Panc1 (cell line): ENCODE measurements around the gene ITGA2B. TPM values are rescaled to one million over a fixed set of nuclear protein-coding genes. Genes with fewer than 3 reads are reported as not detected.
A peak's percentile ranks its signal among the peaks of the same experiment; 100 is the strongest.

ENCODE experiments used
- ATAC-seq: fragments of 200-7000 bp; cut with Tn5 transposase; 2 replicates; pipeline ENCODE4 v1.9.1; 2020; ENCODE audit warnings: mild to moderate bottlenecking, moderate library complexity
- Bru-seq: library from RNA; stranded (reverse); fragments of 400-500 nt; gene quantifications from one replicate; lab custom pipeline; 2021; lab: Mats Ljungman, UMichigan
- BruChase-seq, 2 experiments: library from RNA; stranded (reverse); fragments of 400-500 nt; gene quantifications; one replicate each; lab custom pipeline; 2021; lab: Mats Ljungman, UMichigan
- BruUV-seq: library from RNA; stranded (reverse); fragments of 400-500 nt; replicated peaks from 2 replicates; lab custom pipeline; 2021; lab: Mats Ljungman, UMichigan
- CTCF ChIA-PET: fragments of 300-600 bp; sonication (Branson Sonifier 250); formaldehyde crosslinking; loops from one replicate; lab custom pipeline; 2022; ENCODE audit warnings: antibody characterized with exemption; lab: Charles Lee
- POLR2A ChIA-PET: fragments of 300-600 bp; sonication (Branson Sonifier 250); formaldehyde crosslinking; loops from one replicate; lab custom pipeline; 2022; ENCODE audit warnings: antibody characterized with exemption; lab: Charles Lee
- DNase-seq: peaks from one replicate; pipeline ENCODE4 v3.0.0-alpha.2; 2010; ENCODE audit warnings: low read depth, low spot score
- H3K27ac ChIP-seq: 2 replicates; pipeline ENCODE4 v1.5.1; 2011; ENCODE audit warnings: mild to moderate bottlenecking, low read length, inconsistent platforms
- H3K27me3 ChIP-seq: fragments of 200-500 bp; sonication (Bioruptor generic); 2 replicates; pipeline ENCODE4 v1.6.0; 2014; ENCODE audit warnings: low read length, inconsistent platforms; ENCODE audit not compliant: control insufficient read depth, insufficient read depth
- H3K36me3 ChIP-seq: fragments of 200-500 bp; sonication (Bioruptor generic); 2 replicates; pipeline ENCODE4 v1.5.1; 2014; ENCODE audit warnings: inconsistent platforms, mild to moderate bottlenecking, low read length, moderate library complexity; ENCODE audit not compliant: control insufficient read depth, insufficient read depth
- H3K4me1 ChIP-seq: 2 replicates; pipeline ENCODE4 v1.5.1; 2011; ENCODE audit warnings: inconsistent platforms, mild to moderate bottlenecking, low read length, moderate library complexity; ENCODE audit not compliant: control insufficient read depth, insufficient read depth
- H3K4me3 ChIP-seq, 2 experiments: 2 replicates each; pipeline ENCODE4 v1.5.1; 2011 to 2012; ENCODE audit warnings: low read depth in 2 of 2, low read length in 2 of 2, mild to moderate bottlenecking in 2 of 2, inconsistent platforms in 1 of 2, moderate library complexity in 1 of 2
- H3K9me3 ChIP-seq: fragments of 200-500 bp; sonication (Bioruptor generic); 2 replicates; pipeline ENCODE4 v1.5.1; 2014; ENCODE audit warnings: low read depth, mild to moderate bottlenecking, inconsistent platforms, low read length, moderate library complexity; ENCODE audit not compliant: control insufficient read depth, insufficient read depth
- POLR2AphosphoS5 ChIP-seq: IDR thresholded peaks from 2 replicates; pipeline ENCODE4 v1.6.1; 2012; ENCODE audit warnings: mild to moderate bottlenecking, low read depth, low read length, moderate library complexity
- SIN3A ChIP-seq: IDR thresholded peaks from 2 replicates; pipeline ENCODE4 v1.6.1; 2012; ENCODE audit warnings: low read depth, mild to moderate bottlenecking, low read length, moderate library complexity, borderline replicate concordance; ENCODE audit not compliant: insufficient read depth
- TCF7L2 ChIP-seq: IDR thresholded peaks from 2 replicates; pipeline ENCODE4 v1.6.1; 2011; ENCODE audit warnings: mild to moderate bottlenecking, low read depth, low read length, inconsistent platforms
- in situ Hi-C: cut with HindIII; loops from 2 replicates; pipeline ENCODE4 v1.10.0; 2016; ENCODE audit warnings: low sequenced_read_pairs, low pct_unique_long_range_greater_than_20kb
- intact Hi-C: fragments of 100-400 bp; cut with micrococcal nuclease; formaldehyde crosslinking; loops from one replicate; pipeline ENCODE4 v1.10.0; 2022; ENCODE audit not compliant: unreplicated experiment
- long read RNA-seq: library from polyadenylated mRNA; unstranded; transcript quantifications from one replicate; pipeline ENCODE4 v2.0.0, GENCODE V29; 2021; ENCODE audit not compliant: unreplicated experiment
- polyA plus RNA-seq: library from polyadenylated mRNA; unstranded; fragments of >200 nt; gene quantifications from one replicate; pipeline ENCODE4 v1.2.1, GENCODE V29; 2012; ENCODE audit warnings: missing spikeins; ENCODE audit not compliant: insufficient read length
- total RNA-seq: library from RNA; stranded (reverse); gene quantifications from one replicate; pipeline ENCODE4 v1.2.1, GENCODE V29; 2021; ENCODE audit not compliant: unreplicated experiment
- TF ChIP-seq, protein P1 (sequence below), 2 experiments: IDR thresholded peaks; 2 replicates each; pipeline ENCODE4 v1.6.1; 2011 to 2012; ENCODE audit warnings: low read depth in 2 of 2, control low read depth in 1 of 2, low read length in 1 of 2, mild to moderate bottlenecking in 1 of 2, moderate library complexity in 1 of 2; ENCODE audit not compliant: insufficient read depth in 1 of 2
- TF ChIP-seq, protein P2 (sequence below): fragments of 450-650 bp; IDR thresholded peaks from 2 replicates; pipeline ENCODE4 v1.5.1; 2017; ENCODE audit warnings: mild to moderate bottlenecking

Gene ITGA2B
- 2.4 TPM for total RNA-seq
- 2.1 TPM for polyA plus RNA-seq
- percentile 36 among the genes with signal in this experiment for Bru-seq, nascent RNA
- BruChase-seq, experiment 1, labeled RNA remaining after a 2-hour chase, result percentile 37 among the genes with signal in this experiment
- BruChase-seq, experiment 2, labeled RNA remaining after a 6-hour chase, result percentile 34 among the genes with signal in this experiment
- long read RNA-seq, partial matches to known transcripts, result 0 of 3 reads
- long read RNA-seq, other reads (novel, unspliced or antisense), result 3 of 3 reads

DNA sequence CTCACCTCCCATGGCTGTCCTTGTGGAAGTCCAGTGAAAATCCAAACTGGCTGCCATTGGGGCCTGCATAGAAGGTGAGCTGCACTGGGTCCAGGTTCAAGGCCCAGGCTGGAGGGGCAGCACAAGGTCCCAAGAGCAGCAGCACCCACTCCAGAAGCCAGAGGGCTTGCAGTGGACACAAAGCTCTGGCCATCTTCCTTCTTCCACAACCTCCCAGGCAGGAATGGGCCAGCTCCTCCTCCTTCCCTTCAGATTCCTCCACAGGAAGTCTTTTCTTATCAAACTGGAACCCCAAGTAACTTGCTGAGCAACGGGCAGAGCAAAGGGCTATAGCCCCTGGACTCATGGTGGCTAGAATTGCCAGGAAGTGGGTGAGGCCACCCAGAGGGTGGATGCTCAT, at the start of gene ITGA2B:
TSS of gene ITGA2B (minus strand) at position 369 of the 400 bp plus-strand sequence. CDS start at position 193, 176 bp downstream.
- CTCF ChIA-PET, result no interaction called here

DNA sequence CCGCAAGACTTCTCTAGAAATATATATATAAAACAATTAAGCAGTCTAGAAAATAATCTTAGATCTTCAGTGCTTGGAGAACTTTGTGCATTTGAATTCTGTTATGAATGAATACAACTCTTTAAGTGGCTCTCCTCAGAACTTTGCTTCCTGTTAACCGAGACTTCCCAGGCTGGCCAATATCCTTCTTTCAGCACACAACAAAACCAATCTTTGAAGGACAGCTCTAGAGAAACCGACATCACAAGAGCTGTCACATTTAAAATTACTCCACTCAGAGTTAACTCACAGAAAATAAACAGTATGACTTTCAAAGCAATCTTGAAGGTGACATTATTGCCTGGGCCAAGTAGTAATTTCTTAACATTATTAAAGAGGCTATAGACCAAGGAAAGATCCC, 49.7 kb upstream of the ITGA2B start:
- no peak overlapping the region for H3K4me3 ChIP-seq
- no peaks in the 10 kb centered on the region; the same call in 1 of the 2 replicates for H3K4me1 ChIP-seq
- CTCF ChIA-PET, result no interaction called here
- POLR2A ChIA-PET, result no interaction called here
- H3K27ac ChIP-seq, result no peak overlapping the region
- no peak for TF ChIP-seq POLR2AphosphoS5
- TF ChIP-seq, protein P1, sequence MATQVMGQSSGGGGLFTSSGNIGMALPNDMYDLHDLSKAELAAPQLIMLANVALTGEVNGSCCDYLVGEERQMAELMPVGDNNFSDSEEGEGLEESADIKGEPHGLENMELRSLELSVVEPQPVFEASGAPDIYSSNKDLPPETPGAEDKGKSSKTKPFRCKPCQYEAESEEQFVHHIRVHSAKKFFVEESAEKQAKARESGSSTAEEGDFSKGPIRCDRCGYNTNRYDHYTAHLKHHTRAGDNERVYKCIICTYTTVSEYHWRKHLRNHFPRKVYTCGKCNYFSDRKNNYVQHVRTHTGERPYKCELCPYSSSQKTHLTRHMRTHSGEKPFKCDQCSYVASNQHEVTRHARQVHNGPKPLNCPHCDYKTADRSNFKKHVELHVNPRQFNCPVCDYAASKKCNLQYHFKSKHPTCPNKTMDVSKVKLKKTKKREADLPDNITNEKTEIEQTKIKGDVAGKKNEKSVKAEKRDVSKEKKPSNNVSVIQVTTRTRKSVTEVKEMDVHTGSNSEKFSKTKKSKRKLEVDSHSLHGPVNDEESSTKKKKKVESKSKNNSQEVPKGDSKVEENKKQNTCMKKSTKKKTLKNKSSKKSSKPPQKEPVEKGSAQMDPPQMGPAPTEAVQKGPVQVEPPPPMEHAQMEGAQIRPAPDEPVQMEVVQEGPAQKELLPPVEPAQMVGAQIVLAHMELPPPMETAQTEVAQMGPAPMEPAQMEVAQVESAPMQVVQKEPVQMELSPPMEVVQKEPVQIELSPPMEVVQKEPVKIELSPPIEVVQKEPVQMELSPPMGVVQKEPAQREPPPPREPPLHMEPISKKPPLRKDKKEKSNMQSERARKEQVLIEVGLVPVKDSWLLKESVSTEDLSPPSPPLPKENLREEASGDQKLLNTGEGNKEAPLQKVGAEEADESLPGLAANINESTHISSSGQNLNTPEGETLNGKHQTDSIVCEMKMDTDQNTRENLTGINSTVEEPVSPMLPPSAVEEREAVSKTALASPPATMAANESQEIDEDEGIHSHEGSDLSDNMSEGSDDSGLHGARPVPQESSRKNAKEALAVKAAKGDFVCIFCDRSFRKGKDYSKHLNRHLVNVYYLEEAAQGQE (IDR thresholded peaks at IDR 0.05; ENCODE audit: insufficient read depth in 1 of 2, low read depth in 2 of 2, low read length in 1 of 2), result no peak
- no peak for TF ChIP-seq SIN3A
- TF ChIP-seq, protein P2, sequence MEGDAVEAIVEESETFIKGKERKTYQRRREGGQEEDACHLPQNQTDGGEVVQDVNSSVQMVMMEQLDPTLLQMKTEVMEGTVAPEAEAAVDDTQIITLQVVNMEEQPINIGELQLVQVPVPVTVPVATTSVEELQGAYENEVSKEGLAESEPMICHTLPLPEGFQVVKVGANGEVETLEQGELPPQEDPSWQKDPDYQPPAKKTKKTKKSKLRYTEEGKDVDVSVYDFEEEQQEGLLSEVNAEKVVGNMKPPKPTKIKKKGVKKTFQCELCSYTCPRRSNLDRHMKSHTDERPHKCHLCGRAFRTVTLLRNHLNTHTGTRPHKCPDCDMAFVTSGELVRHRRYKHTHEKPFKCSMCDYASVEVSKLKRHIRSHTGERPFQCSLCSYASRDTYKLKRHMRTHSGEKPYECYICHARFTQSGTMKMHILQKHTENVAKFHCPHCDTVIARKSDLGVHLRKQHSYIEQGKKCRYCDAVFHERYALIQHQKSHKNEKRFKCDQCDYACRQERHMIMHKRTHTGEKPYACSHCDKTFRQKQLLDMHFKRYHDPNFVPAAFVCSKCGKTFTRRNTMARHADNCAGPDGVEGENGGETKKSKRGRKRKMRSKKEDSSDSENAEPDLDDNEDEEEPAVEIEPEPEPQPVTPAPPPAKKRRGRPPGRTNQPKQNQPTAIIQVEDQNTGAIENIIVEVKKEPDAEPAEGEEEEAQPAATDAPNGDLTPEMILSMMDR, result no peak
- intact Hi-C loops (no loop called here), in situ Hi-C loops (no loop called here)
- peaks cover 7% of the 10 kb centered on the region; the same call in 1 of the 2 replicates for H3K36me3 ChIP-seq
- H3K27me3 ChIP-seq, result no peaks in the 10 kb centered on the region
- DNase-seq (no peak), ATAC-seq (no peak)
- H3K9me3 ChIP-seq, result no peaks in the 10 kb centered on the region
- BruUV-seq, result no TSS peak

More for the DNA sequence above, at the start of gene ITGA2B:
- TF ChIP-seq TCF7L2 (no peak), POLR2AphosphoS5 (no peak), SIN3A (no peak)
- TF ChIP-seq, protein P2, result no peak
- TF ChIP-seq, protein P1 (IDR thresholded peaks at IDR 0.05; ENCODE audit: insufficient read depth in 1 of 2, low read depth in 2 of 2, low read length in 1 of 2), result no peak
- intact Hi-C loops (no loop called here), in situ Hi-C loops (no loop called here)
- Histone ChIP-seq H3K27me3 (no peaks in the 10 kb centered on the region), H3K9me3 (no peaks in the 10 kb centered on the region), H3K4me1 (peaks cover 2% of the 10 kb centered on the region; the same call in 1 of the 2 replicates), H3K36me3 (no peaks in the 10 kb centered on the region), H3K27ac (no peak within 1 kb of the TSS), H3K4me3 (no peak within 1 kb of the TSS)
- no TSS peak for BruUV-seq
- DNase-seq, result no peak
- POLR2A ChIA-PET, result no interaction called here
- ATAC-seq, result no peak
